HEK293 (cell line): Measurements from ENCODE around the gene DCTN4.

Experiments used
- CTCF ChIA-PET: fragments of 350-600 bp; formaldehyde crosslinking; extraction: SDS; loops from one replicate; lab custom pipeline; 2021; ENCODE audit warnings: antibody characterized with exemption; lab: Yijun Ruan, JAX
- POLR2A ChIA-PET: fragments of 300-600 bp; formaldehyde crosslinking; extraction: SDS; loops from one replicate; lab custom pipeline; 2020; ENCODE audit warnings: antibody characterized with exemption, inconsistent platforms; lab: Yijun Ruan, JAX
- H3K27ac ChIP-seq: fragments of 200-500 bp; sonication (Bioruptor generic); 2 replicates; pipeline ENCODE4 v1.5.1; 2014; ENCODE audit warnings: low read depth, low read length, control low read depth, inconsistent platforms; ENCODE audit errors: extremely low read depth
- H3K36me3 ChIP-seq, 2 experiments: fragments of 200-500 bp in 1 of 2; sonication (Bioruptor generic) in 1 of 2; 1 replicate in 1 of 2; 2 replicates in 1 of 2; pipeline ENCODE4 v1.5.1; 2014 to 2017; ENCODE audit warnings: inconsistent platforms in 2 of 2, low read length in 2 of 2; ENCODE audit not compliant: control insufficient read depth in 2 of 2, insufficient read depth in 1 of 2
- H3K4me1 ChIP-seq: fragments of 200-500 bp; sonication (Bioruptor generic); 2 replicates; pipeline ENCODE4 v1.5.1; 2014; ENCODE audit warnings: mild to moderate bottlenecking, low read length, inconsistent platforms; ENCODE audit not compliant: control insufficient read depth, insufficient read depth
- H3K4me3 ChIP-seq: 2 replicates; pipeline ENCODE4 v1.5.1; 2011; ENCODE audit warnings: low read depth, mild to moderate bottlenecking, control low read depth, low read length, moderate library complexity
- H3K9me3 ChIP-seq: fragments of 200-500 bp; sonication (Bioruptor generic); 2 replicates; pipeline ENCODE4 v1.5.1; 2014; ENCODE audit warnings: low read depth, low read length, inconsistent platforms; ENCODE audit not compliant: control insufficient read depth, insufficient read depth
- MEIS1 ChIP-seq: sonication (generic); formaldehyde crosslinking; IDR thresholded peaks from 2 replicates; pipeline ENCODE4 v1.8.1; 2022; ENCODE audit warnings: missing genetic modification reagents, mild to moderate bottlenecking, borderline replicate concordance
- MYNN ChIP-seq: fragments of 450-650 bp; formaldehyde crosslinking; IDR thresholded peaks from 2 replicates; pipeline ENCODE4 v1.5.1; 2016; ENCODE audit warnings: missing biosample characterization, missing genetic modification characterization, borderline replicate concordance
- PRDM1 ChIP-seq: fragments of 450-650 bp; formaldehyde crosslinking; IDR thresholded peaks from 2 replicates; pipeline ENCODE4; 2016; ENCODE audit warnings: missing biosample characterization, missing genetic modification characterization
- ZBTB21 ChIP-seq: fragments of 450-650 bp; formaldehyde crosslinking; IDR thresholded peaks from 2 replicates; pipeline ENCODE4 v1.5.1; 2017; ENCODE audit warnings: missing biosample characterization, missing genetic modification characterization
- ZIC2 ChIP-seq: fragments of 450-650 bp; formaldehyde crosslinking; IDR thresholded peaks from 2 replicates; pipeline ENCODE4 v1.5.1; 2016; ENCODE audit warnings: missing biosample characterization, missing genetic modification characterization
- ZNF133 ChIP-seq: fragments of 450-650 bp; formaldehyde crosslinking; IDR thresholded peaks from 2 replicates; pipeline ENCODE4 v1.5.1; 2016; ENCODE audit warnings: missing biosample characterization, missing genetic modification characterization
- ZNF211 ChIP-seq: fragments of 450-650 bp; formaldehyde crosslinking; IDR thresholded peaks from 2 replicates; pipeline ENCODE4 v1.5.1; 2016; ENCODE audit warnings: low read depth, missing biosample characterization, missing genetic modification characterization
- ZNF214 ChIP-seq: fragments of 450-650 bp; formaldehyde crosslinking; IDR thresholded peaks from 2 replicates; pipeline ENCODE4 v1.5.1; 2017; ENCODE audit warnings: missing biosample characterization, mild to moderate bottlenecking, missing genetic modification characterization, borderline replicate concordance
- ZNF23 ChIP-seq: fragments of 450-650 bp; formaldehyde crosslinking; IDR thresholded peaks from 2 replicates; pipeline ENCODE4 v1.5.1; 2016; ENCODE audit warnings: missing biosample characterization, missing genetic modification characterization, borderline replicate concordance
- ZNF391 ChIP-seq: fragments of 450-650 bp; formaldehyde crosslinking; IDR thresholded peaks from 2 replicates; pipeline ENCODE4 v1.5.1; 2016; ENCODE audit warnings: low read depth, missing biosample characterization, missing genetic modification characterization, borderline replicate concordance
- ZNF501 ChIP-seq: fragments of 450-650 bp; formaldehyde crosslinking; IDR thresholded peaks from 2 replicates; pipeline ENCODE4 v1.5.1; 2016; ENCODE audit warnings: missing biosample characterization, missing genetic modification characterization
- ZNF549 ChIP-seq: fragments of 450-650 bp; IDR thresholded peaks from 2 replicates; pipeline ENCODE4 v1.5.1; 2018; ENCODE audit warnings: missing biosample characterization, missing genetic modification characterization, mild to moderate bottlenecking, inconsistent platforms, moderate library complexity
- ZNF555 ChIP-seq: fragments of 450-650 bp; formaldehyde crosslinking; conservative IDR thresholded peaks from 2 replicates; pipeline ENCODE4 v1.5.1; 2017; ENCODE audit warnings: missing biosample characterization, mild to moderate bottlenecking, missing genetic modification characterization, inconsistent platforms
- ZNF76 ChIP-seq: fragments of 450-650 bp; formaldehyde crosslinking; IDR thresholded peaks from 2 replicates; pipeline ENCODE4; 2016; ENCODE audit warnings: low read depth, missing biosample characterization, missing genetic modification characterization, borderline replicate concordance
- ZNF792 ChIP-seq: fragments of 450-650 bp; formaldehyde crosslinking; IDR thresholded peaks from 2 replicates; pipeline ENCODE4 v1.5.1; 2016; ENCODE audit warnings: missing biosample characterization, missing genetic modification characterization
- TF ChIP-seq, protein P1 (sequence below): fragments of 450-650 bp; formaldehyde crosslinking; IDR thresholded peaks from 2 replicates; pipeline ENCODE4 v1.5.1; 2017; ENCODE audit warnings: missing biosample characterization, missing genetic modification characterization
- TF ChIP-seq, protein P2 (sequence below): fragments of 450-650 bp; formaldehyde crosslinking; IDR thresholded peaks from 2 replicates; pipeline ENCODE4 v1.5.1; 2016; ENCODE audit warnings: missing biosample characterization, missing genetic modification characterization
- TF ChIP-seq, protein P3 (sequence below): fragments of 450-650 bp; formaldehyde crosslinking; conservative IDR thresholded peaks from 2 replicates; pipeline ENCODE4 v1.5.1; 2016; ENCODE audit warnings: low read depth, missing biosample characterization, missing genetic modification characterization
- TF ChIP-seq, protein P4 (sequence below): fragments of 450-650 bp; formaldehyde crosslinking; IDR thresholded peaks from 2 replicates; pipeline ENCODE4 v1.5.1; 2016; ENCODE audit warnings: missing biosample characterization, missing genetic modification characterization, low read depth

Gene DCTN4

DNA sequence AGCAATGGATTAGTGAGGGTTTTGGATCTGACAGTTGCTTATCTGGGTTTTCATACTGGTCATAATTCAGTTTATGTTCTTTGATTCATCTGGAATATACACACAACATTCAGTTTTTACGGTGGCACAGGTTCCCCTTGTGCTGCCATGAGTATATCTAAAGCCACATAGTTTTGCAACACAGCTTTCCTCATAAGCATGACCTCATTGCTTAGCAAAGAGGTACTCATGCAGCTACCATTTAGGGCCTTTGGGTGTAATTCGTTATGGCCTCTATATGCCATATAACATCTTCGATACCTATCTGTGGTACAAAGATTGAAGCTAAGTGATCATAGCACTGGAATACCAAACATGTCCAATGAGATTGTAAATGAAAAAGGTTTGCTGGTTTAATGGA lies 55.1 kb downstream of the DCTN4 start:
- H3K4me1 ChIP-seq: peaks cover 3% of the 10 kb centered on the region
- ChIA-PET POLR2A (no interaction called here), CTCF (interaction anchor here (0.9 to 1.2 kb wide), 2 partner anchors 142 to 144 kb away, joined by 3 to 5 read pairs; no protein-coding TSS in a partner anchor)
- no peaks in the 10 kb centered on the region for H3K9me3 ChIP-seq
- peaks cover 4 to 19% of the 10 kb centered on the region in 2 experiments; a peak in 2 of 3 replicates for H3K36me3 ChIP-seq
- H3K27ac ChIP-seq: no peak overlapping the region
- TF ChIP-seq ZNF214 (tag by site-specific recombination): no peak
- TF ChIP-seq ZBTB21 (tag by site-specific recombination): peak; percentile 18; the same call in 1 of the 2 replicates
- TF ChIP-seq, protein P1, sequence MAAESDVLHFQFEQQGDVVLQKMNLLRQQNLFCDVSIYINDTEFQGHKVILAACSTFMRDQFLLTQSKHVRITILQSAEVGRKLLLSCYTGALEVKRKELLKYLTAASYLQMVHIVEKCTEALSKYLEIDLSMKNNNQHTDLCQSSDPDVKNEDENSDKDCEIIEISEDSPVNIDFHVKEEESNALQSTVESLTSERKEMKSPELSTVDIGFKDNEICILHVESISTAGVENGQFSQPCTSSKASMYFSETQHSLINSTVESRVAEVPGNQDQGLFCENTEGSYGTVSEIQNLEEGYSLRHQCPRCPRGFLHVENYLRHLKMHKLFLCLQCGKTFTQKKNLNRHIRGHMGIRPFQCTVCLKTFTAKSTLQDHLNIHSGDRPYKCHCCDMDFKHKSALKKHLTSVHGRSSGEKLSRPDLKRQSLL: no peak
- TF ChIP-seq, protein P2, sequence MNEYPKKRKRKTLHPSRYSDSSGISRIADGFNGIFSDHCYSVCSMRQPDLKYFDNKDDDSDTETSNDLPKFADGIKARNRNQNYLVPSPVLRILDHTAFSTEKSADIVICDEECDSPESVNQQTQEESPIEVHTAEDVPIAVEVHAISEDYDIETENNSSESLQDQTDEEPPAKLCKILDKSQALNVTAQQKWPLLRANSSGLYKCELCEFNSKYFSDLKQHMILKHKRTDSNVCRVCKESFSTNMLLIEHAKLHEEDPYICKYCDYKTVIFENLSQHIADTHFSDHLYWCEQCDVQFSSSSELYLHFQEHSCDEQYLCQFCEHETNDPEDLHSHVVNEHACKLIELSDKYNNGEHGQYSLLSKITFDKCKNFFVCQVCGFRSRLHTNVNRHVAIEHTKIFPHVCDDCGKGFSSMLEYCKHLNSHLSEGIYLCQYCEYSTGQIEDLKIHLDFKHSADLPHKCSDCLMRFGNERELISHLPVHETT (tag by site-specific recombination): no peak
- TF ChIP-seq, protein P3, sequence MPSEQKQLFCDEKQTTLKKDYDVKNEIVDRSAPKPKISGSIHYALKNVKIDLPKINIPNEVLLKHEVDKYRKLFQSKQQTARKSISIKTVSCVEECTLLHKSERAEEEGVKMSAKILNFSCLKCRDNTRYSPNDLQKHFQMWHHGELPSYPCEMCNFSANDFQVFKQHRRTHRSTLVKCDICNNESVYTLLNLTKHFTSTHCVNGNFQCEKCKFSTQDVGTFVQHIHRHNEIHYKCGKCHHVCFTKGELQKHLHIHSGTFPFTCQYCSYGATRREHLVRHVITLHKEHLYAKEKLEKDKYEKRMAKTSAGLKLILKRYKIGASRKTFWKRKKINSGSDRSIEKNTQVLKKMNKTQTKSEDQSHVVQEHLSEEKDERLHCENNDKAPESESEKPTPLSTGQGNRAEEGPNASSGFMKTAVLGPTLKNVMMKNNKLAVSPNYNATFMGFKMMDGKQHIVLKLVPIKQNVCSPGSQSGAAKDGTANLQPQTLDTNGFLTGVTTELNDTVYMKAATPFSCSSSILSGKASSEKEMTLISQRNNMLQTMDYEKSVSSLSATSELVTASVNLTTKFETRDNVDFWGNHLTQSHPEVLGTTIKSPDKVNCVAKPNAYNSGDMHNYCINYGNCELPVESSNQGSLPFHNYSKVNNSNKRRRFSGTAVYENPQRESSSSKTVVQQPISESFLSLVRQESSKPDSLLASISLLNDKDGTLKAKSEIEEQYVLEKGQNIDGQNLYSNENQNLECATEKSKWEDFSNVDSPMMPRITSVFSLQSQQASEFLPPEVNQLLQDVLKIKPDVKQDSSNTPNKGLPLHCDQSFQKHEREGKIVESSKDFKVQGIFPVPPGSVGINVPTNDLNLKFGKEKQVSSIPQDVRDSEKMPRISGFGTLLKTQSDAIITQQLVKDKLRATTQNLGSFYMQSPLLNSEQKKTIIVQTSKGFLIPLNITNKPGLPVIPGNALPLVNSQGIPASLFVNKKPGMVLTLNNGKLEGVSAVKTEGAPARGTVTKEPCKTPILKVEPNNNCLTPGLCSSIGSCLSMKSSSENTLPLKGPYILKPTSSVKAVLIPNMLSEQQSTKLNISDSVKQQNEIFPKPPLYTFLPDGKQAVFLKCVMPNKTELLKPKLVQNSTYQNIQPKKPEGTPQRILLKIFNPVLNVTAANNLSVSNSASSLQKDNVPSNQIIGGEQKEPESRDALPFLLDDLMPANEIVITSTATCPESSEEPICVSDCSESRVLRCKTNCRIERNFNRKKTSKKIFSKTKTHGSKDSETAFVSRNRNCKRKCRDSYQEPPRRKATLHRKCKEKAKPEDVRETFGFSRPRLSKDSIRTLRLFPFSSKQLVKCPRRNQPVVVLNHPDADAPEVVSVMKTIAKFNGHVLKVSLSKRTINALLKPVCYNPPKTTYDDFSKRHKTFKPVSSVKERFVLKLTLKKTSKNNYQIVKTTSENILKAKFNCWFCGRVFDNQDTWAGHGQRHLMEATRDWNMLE (tag by site-specific recombination): no peak
- H3K4me3 ChIP-seq: no peak overlapping the region

DNA sequence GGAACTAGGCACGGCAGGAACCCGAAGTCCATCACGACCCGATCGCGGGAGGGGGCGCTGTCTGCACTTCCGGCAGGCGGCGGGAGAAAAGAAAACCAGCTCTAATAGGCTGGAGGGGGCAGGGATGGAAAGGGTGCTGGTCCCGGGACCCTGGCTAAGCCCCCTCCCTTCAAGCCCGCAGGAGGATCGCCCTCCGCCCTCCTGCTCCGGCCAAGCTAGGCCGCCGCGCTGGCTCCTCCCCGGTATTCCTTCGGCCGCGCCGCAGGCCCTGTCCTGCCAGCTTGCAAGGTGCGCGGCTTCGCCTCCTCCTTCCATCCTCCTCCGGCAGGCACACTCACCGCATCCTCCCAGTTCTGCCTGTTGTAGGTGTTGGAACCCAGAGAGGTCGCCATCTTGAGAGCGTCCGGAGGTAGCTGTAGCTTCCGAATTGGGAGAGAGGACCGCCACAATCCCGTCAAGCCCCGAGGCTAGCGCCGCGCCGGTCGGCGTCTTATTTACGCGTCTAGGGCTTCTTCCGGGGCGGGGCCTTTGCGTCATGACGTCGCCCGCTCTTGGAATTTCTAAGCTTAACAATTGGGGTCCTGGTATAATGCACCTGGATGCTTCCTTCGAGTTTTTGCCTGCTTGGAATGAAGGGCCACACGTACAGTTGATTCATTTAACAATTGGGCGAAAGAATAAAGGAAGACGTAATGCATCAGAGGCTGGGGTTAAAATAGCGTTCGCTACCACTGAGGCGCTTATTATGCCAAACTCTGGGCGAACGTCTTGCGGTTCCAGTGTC lies 58.0 kb downstream of the DCTN4 start, which contains the start of gene RBM22:
RBM22 (minus strand) TSS at position 469 of the 784 bp plus-strand sequence; CDS start at position 392, 77 bp downstream.
- peaks cover 27 to 36% of the 10 kb centered on the region in 2 experiments for H3K36me3 ChIP-seq
- POLR2A ChIA-PET: interaction anchor here (0.6 to 1.9 kb wide), 33 partner anchors 8 to 413 kb away, joined by 3 to 13 read pairs (median 3); partner anchors contain the start of genes DCTN4, MYOZ3 and SMIM3
- no peaks in the 10 kb centered on the region for H3K9me3 ChIP-seq
- H3K4me1 ChIP-seq: peaks cover 2% of the 10 kb centered on the region
- CTCF ChIA-PET: interaction anchor here (0.5 to 2.9 kb wide), 18 partner anchors 8 to 339 kb away, joined by 3 to 14 read pairs (median 4); partner anchors contain the start of genes IRGM, MYOZ3 and SMIM3
- peak within 1 kb of the TSS; percentile 80 for H3K4me3 ChIP-seq
- peak within 1 kb of the TSS; percentile 90 for H3K27ac ChIP-seq
- TF ChIP-seq ZNF23 (tag by site-specific recombination): no peak
- peak; percentile 69; the same call in 1 of the 2 replicates for TF ChIP-seq ZNF391 (tag by site-specific recombination)
- TF ChIP-seq ZNF133: no peak
- TF ChIP-seq ZIC2: no peak
- TF ChIP-seq PRDM1 (tag by site-specific recombination): no peak
- no peak for TF ChIP-seq ZNF555
- TF ChIP-seq ZNF549 (tag by site-specific recombination): no peak
- TF ChIP-seq ZNF211: no peak
- peak; percentile 93 for TF ChIP-seq ZNF501
- no peak for TF ChIP-seq MEIS1 (CRISPR knock-in tag)
- TF ChIP-seq, protein P1: no peak
- no peak; the same call in 1 of the 2 replicates for TF ChIP-seq MYNN (tag by site-specific recombination)
- peak; percentile 92 for TF ChIP-seq ZNF76 (tag by site-specific recombination)
- TF ChIP-seq, protein P4, sequence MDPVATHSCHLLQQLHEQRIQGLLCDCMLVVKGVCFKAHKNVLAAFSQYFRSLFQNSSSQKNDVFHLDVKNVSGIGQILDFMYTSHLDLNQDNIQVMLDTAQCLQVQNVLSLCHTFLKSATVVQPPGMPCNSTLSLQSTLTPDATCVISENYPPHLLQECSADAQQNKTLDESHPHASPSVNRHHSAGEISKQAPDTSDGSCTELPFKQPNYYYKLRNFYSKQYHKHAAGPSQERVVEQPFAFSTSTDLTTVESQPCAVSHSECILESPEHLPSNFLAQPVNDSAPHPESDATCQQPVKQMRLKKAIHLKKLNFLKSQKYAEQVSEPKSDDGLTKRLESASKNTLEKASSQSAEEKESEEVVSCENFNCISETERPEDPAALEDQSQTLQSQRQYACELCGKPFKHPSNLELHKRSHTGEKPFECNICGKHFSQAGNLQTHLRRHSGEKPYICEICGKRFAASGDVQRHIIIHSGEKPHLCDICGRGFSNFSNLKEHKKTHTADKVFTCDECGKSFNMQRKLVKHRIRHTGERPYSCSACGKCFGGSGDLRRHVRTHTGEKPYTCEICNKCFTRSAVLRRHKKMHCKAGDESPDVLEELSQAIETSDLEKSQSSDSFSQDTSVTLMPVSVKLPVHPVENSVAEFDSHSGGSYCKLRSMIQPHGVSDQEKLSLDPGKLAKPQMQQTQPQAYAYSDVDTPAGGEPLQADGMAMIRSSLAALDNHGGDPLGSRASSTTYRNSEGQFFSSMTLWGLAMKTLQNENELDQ (tag by site-specific recombination): no peak
- TF ChIP-seq, protein P2 (tag by site-specific recombination): 0 out of 2 replicates have a peak, but pooled peaks have one; percentile 11
- no peak for TF ChIP-seq ZNF792 (tag by site-specific recombination)
